Coronary artery (tissue), 2 donors: Measurements from ENCODE around the gene WIPF2.

Source experiments
- DNase-seq: peaks from one replicate; pipeline ENCODE4 v3.0.0-alpha.2; 2017; ENCODE audit warnings: low spot score
- H3K27ac ChIP-seq, 2 donors: fragments of 200-600 bp; sonication (generic); one replicate each; pipeline ENCODE4 v1.5.1; 2016 to 2019
- H3K4me3 ChIP-seq: fragments of 200-600 bp; sonication (generic); 2 replicates; pipeline ENCODE4 v1.5.1; 2016; ENCODE audit warnings: mild to moderate bottlenecking, moderate library complexity
- TF ChIP-seq, protein P1 (sequence below): fragments of 200-600 bp; sonication (generic); IDR thresholded peaks from one replicate; pipeline ENCODE4 v1.5.1; 2019; ENCODE audit warnings: antibody characterized with exemption

Gene WIPF2

DNA sequence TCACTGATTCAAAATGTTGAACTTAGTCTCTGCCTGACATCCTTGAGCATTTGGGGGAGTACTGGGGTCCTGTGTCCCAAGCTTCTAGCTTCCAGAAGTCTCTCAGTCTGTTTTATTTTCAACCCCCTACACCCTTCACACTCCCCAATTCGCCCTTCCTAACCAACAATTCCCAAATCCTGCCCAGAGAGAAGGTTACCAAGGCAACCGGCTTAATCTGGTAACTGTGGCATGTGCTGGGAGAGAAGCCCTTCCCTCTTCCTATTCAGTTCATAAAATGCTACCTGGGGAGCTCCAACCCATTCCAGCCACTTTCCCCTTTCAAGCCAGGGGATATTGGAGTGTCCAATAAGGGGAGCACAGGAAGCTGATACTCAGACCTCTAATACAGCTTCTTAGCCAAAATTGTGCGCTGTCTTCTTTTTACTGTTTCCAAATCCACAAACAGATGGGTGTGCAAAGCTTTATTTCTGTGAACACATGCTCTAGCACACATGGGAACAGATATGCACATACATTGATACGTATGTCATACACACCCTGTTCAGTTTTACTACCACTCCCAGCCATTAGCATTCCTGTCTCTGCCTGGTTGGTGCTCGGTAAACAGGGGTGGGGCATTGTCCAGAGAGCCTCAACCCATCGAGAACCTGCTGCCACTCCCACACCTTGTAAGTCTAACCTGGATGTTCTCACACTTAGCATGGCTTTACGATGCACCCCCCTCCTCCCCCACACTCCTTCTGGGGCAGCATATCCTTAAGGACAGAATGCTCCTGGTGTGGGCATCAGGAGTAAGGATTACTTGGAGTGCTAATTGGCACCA, 43.0 kb upstream of the WIPF2 start:
- Histone ChIP-seq H3K4me3 (no peak overlapping the region), H3K27ac (no peak overlapping the region)
- TF ChIP-seq, protein P1, sequence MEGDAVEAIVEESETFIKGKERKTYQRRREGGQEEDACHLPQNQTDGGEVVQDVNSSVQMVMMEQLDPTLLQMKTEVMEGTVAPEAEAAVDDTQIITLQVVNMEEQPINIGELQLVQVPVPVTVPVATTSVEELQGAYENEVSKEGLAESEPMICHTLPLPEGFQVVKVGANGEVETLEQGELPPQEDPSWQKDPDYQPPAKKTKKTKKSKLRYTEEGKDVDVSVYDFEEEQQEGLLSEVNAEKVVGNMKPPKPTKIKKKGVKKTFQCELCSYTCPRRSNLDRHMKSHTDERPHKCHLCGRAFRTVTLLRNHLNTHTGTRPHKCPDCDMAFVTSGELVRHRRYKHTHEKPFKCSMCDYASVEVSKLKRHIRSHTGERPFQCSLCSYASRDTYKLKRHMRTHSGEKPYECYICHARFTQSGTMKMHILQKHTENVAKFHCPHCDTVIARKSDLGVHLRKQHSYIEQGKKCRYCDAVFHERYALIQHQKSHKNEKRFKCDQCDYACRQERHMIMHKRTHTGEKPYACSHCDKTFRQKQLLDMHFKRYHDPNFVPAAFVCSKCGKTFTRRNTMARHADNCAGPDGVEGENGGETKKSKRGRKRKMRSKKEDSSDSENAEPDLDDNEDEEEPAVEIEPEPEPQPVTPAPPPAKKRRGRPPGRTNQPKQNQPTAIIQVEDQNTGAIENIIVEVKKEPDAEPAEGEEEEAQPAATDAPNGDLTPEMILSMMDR = no peak
- no peak for DNase-seq

DNA sequence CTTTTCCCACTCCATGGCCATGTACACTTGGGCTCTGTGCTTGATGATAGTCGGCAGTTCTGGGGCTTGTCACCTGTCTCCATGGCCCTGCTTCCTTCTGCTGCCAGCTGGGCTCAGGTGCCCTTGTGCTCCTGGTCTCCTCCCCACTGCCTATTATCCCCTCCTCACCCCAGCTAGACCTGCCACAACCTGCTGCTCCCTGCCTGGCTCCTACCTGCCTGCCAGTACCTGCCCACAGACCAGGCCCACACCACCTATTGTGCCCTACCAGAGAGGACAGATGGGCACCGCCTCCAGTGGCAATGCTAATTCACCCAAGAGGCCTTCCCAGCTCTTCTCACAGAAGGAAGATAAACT, 42.4 kb upstream of the WIPF2 start:
- DNase-seq = no peak
- Histone ChIP-seq H3K4me3 (no peak overlapping the region), H3K27ac (no peak overlapping the region)
- TF ChIP-seq, protein P1 = no peak

DNA sequence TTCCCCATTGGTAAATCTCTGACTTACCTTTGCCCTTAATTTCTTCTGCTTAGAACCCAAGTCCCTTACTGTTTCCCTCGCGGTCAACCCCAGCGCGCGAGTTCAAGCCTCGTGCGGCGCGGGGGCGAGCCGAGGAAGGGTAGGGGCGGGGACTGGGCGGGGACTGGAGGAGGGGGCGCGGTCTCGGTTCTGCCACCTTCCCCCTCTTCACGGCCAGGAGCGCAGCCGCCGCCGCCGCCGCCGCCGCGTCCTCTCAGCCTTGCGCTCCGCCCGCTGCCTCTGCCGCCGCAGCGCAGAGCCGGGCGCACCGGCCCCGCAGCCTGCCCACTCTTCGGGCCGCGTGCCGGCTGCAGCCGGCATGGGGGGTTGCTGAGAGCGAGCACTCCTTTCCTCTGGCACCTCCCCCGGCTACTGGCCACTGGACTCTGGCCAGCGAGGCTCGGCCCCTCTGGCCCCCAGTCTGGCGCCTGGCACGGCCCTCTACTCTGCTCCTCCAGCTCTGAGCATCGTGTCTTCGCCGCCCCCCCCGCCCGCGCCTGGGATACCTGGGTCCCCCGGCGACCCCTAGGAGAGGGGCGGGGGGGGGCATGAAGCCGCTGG, 41.7 kb upstream of the WIPF2 start, which contains the start of gene RAPGEFL1:
Gene RAPGEFL1 (plus strand): TSS at position 196 of the 600 bp plus-strand sequence. CDS start 392 bp downstream, at position 588.
- no peak for DNase-seq
- TF ChIP-seq, protein P1 = no peak
- H3K27ac ChIP-seq = no peak within 1 kb of the TSS
- peak within 1 kb of the TSS; percentile 68 for H3K4me3 ChIP-seq

DNA sequence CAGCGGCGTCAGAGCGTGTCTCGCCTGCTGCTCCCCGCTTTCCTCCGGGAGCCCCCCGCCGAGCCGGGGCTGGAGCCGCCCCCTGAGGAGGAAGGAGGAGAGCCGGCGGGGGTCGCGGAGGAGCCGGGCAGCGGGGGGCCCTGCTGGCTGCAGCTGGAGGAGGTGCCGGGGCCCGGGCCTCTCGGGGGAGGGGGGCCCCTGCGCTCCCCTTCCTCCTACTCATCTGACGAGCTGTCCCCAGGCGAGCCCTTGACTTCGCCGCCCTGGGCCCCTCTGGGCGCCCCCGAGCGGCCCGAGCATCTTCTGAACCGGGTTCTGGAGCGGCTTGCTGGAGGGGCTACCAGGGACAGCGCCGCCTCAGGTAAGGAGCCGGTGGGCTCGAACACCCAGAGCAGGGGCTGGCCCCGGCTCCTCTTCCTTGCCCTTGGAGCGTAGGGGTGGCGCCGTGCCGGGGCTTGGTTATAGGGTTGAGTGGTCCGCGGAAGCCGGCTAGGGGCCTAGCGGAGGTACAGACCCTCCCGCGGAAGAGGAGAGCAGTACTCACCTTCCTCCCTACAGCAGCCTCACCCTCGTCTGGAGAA, 41.0 kb upstream of the WIPF2 start:
- no peak for DNase-seq
- Histone ChIP-seq H3K4me3 (peak overlapping the region; percentile 68), H3K27ac (no peak overlapping the region)
- TF ChIP-seq, protein P1 = no peak

DNA sequence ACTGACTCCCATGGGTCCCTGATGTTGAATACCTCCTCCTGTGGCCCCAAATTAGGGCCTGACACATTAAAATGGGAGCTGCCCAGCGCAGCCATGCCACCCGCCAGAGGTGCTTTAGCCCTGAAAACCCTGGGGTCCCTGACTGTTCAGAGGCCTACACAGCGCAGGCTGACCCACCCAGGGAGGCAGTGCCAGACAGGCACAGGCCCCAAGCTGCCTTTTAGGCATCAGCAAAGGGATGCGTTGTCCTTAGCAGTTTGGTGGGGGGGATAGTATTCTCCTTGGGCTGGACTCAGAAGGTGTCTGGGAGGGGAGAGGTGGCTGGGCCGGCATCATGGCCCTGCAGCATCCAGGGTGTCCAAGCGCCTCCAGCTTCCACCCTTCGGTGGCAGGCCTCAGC, 40.4 kb upstream of the WIPF2 start:
- Histone ChIP-seq H3K27ac (no peak overlapping the region), H3K4me3 (no peak overlapping the region)
- DNase-seq = no peak
- TF ChIP-seq, protein P1 = no peak

DNA sequence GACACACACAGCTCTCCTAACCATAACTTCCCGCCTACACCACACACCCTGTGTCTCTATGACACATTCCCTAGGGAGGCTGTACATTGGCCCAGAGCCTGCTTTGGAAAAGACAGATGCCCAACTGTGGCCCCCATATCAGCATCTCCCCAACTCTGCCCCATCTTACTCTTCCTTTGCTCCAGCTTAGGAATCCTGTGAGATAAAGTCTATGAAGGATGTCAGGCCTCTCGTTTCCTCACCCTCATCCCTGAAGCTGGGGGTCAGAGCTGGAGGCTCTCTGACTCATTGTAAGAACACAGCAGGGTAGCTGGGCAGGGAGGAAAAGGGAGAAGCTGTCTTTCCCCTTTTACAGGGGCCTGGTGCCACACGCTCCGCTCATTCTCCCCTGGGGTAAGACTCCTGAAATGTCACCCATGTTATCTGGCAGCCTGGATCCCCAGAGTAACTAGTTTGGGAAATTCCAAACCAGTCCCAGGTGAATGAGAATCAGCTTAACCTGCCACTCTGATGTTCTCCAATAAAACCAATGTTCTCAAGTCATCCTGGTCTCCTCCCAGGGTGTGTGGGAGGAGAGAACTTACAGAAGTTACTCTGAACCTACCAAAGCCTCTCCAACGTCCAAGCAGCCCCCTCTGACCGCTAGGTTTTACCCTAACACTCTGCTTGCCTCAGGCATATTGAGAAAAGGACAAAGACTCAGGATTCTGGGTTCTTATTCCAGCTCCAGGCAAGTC, 39.0 kb upstream of the WIPF2 start:
- Histone ChIP-seq H3K27ac (no peak overlapping the region), H3K4me3 (no peak overlapping the region)
- TF ChIP-seq, protein P1 = no peak
- no peak for DNase-seq
